GM12892 (cell line): ENCODE results near the gene LRRC61.

ENCODE experiments used
- POLR2A ChIP-seq: IDR thresholded peaks from 2 replicates; pipeline ENCODE4 v1.6.1; 2011; ENCODE audit warnings: low read depth, low read length, control low read depth
- POLR2AphosphoS5 ChIP-seq: IDR thresholded peaks from 2 replicates; pipeline ENCODE4 v1.6.1; 2011; ENCODE audit warnings: low read depth, low read length, control low read depth
- TAF1 ChIP-seq: IDR thresholded peaks from 2 replicates; pipeline ENCODE4 v1.6.1; 2011; ENCODE audit warnings: low read depth, mild to moderate bottlenecking, control low read depth, low read length, borderline replicate concordance

GRCh38 chr7:150339409-150339809, 16.3 kb downstream of the LRRC61 start:
- no peak for TF ChIP-seq POLR2AphosphoS5
- no peak for TF ChIP-seq POLR2A
- TF ChIP-seq TAF1, result no peak
